Stimulated activated CD4-positive, alpha-beta T cell treated with anti-CD3 and anti-CD28 coated beads, Interleukin-15, amount 100 ng/mL, for 48 hours (primary cell): ENCODE results near the gene NAV1.
"Not testable (repeated sequence)": the region's sequence is repeated elsewhere in the genome, so short reads cannot be mapped to it uniquely, and the experiment has no call there.

Experiments used
- DNase-seq, 2 donors: peaks; one replicate each; pipeline ENCODE4 v3.0.0-alpha.2; 2020; ENCODE audit warnings: low read depth in 2 of 2

The NAV1 gene

DNA sequence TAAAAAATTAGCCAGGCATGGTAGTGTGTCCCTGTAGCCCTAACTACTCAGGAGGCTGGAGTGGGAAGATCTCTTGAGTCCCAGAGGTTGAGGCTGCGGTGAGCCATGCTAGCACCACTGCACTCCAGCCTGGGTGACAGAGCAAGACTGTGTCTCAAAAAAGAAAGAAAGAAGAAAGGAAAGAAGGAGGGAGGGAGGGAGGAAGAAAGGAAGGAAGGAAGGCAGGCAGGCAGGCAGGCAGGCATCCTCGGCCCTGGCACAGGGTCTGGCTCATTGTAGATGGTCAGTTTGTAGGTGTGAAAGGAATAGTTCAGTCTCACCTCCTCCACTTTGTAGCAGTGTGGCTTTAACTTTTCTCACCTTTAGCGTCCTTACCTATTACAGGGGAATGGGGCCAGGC is 25.0 kb downstream of the NAV1 start:
- no peak for DNase-seq

GRCh38 chr1:201565024-201565730 is 26.2 kb downstream of the NAV1 start:
- no peak for DNase-seq

GRCh38 chr1:201565771-201566528 is 27.0 kb downstream of the NAV1 start:
- DNase-seq, result no peak

GRCh38 chr1:201566529-201566823 is 27.5 kb downstream of the NAV1 start:
- no peak for DNase-seq

GRCh38 chr1:201566933-201567801 is 28.2 kb downstream of the NAV1 start:
- DNase-seq, result no peak

GRCh38 chr1:201568265-201568664 is 29.3 kb downstream of the NAV1 start:
- no peak for DNase-seq

- no peak for DNase-seq
Measured at GRCh38 chr1:201568859-201569294, 29.9 kb downstream of the NAV1 start.

- no peak for DNase-seq
Measured at GRCh38 chr1:201570181-201570885, 31.4 kb downstream of the NAV1 start.

GRCh38 chr1:201570886-201571624 is 32.1 kb downstream of the NAV1 start:
- DNase-seq, result no peak

DNA sequence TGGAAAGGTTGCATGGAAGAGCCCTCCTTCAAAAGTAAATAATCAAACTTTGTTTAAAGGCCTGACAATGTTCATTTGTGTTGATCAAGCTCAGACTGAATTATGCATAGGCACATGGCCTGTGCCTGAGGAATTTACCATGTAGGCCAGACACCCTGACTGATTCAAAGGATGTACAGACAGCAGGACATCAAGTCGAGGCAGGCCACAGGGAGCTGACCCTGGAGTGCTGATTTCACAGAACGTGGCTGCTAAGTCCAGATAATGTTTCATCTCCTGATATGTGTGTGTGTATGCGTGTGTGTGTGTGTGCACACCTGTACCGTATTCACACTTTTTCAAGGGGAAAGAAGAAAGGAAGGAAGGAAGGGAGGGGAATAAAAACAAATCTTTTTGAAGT is 34.1 kb downstream of the NAV1 start:
- no peak for DNase-seq

- no peak for DNase-seq
Measured at GRCh38 chr1:201573923-201574322, 35.0 kb downstream of the NAV1 start.

DNA sequence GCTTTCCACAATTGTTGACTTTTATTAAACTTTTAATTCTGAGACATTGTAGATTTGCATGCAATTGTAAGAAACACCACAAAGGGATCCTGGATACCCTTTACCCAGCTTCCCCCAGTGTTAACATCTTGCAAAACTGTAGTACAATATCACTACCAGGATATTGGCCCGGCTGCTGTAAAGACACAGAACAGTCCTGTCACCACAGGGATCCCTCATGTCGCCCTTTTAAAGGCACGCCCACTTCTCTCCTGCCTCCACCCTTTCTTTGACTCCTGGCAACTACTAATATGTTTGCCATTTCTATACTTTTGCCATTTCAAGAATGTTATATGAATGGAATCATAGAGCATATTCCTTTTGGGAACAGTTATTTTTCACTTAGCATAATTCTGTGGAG is 37.0 kb downstream of the NAV1 start:
- no peak for DNase-seq

DNA sequence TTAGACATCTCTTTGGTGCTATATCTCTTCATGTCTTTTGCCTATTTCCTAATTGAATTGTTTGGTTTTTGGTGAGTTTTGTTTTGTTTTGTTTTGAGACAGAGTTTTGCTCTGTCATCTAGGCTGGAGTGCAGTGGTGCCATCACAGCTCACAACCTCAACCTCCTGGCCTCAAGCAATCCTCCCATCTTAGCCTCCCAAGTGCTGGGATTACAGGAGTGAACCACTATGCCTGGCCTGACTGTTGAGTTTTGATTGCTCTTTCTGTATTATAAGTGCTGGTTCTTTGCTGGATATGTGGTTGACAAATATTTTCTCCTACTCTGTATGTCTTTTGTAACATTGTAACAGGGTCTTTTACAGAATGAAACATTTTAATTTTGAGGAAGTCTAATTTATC is 38.0 kb downstream of the NAV1 start:
- DNase-seq, result no peak

GRCh38 chr1:201578008-201578888 is 39.3 kb downstream of the NAV1 start:
- no peak for DNase-seq

DNA sequence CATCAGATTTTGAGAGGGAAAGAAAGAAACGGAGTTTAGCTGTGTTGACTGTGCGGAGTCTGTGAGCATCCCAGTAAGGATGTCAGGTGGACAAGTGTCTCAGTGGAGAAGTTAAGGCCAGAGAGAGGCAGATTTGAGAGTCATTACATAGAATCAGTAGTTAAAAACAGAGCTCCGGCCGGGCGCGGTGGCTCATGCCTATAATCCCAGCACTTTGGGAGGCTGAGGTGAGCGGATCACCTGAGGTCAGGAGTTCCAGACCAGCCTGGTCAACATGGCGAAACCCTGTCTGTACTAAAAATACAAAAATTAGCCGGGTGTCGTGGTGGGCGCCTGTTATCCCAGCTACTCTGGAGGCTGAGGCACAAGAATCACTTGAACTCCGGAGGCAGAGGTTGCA is 42.4 kb downstream of the NAV1 start:
- not testable (repeated sequence) for DNase-seq

GRCh38 chr1:201582705-201583442 is 43.9 kb downstream of the NAV1 start:
- DNase-seq, result no peak

DNA sequence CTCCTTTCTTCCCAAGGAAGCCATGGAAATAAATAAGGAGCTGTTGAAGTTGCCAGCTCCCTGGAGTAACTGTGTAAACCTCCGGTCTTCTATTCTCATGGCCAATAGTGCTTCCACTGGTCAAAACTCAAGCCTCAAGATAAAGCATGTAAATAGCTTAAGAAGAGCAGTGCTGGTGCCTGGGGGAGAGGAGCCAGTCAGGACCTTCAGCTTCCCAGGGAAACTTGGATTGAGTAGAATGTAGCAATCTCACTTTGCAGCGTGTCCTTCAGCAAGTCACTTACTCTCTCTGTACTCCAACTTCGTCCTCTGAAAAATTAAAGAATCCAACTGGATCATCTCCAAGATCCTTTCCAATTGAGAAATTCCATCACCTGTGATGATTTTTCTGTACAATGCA is 44.7 kb downstream of the NAV1 start:
- no peak for DNase-seq

DNA sequence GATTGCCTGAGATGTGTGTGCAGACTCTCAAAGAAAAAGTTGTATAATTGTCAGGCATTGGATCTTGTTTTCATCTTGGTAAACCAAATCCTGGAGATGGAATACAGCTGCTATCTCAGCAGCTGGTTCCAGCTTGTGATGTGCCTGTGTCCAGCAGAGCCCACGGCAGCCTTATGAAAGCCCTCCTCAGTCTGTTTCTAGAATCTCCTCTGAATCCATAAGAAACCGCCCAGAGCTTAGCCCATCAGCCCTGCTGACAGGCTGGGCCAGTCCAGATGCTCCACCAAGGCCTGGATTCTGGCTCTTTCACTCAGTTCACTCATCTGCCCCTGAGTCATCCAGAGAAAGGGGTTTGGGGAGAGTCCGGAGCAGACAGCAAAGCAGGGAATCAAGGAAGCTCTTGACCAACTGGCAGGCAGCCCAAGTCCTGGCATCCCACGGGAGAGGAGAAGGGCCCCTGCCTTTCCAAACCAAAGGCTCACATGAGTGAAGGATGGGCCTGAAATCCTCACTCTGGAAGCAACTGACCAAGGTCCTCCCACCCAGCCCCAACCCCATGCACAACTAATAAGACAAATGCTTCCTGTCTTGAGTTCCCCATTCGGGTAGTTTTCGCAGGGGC is 45.7 kb downstream of the NAV1 start:
- no peak for DNase-seq

- no peak for DNase-seq
Measured at GRCh38 chr1:201585093-201585483, 46.2 kb downstream of the NAV1 start.
